Endothelial cell of umbilical vein (primary cell): ENCODE data around the gene CABCOCO1. TPM values are rescaled to one million over a fixed set of nuclear protein-coding genes. Genes with fewer than 3 reads are reported as not detected.

ENCODE experiments used
- BruUV-seq: library from RNA; stranded (reverse); fragments of 400-500 nt; replicated peaks from 2 replicates; lab custom pipeline; 2021; lab: Mats Ljungman, UMichigan
- CTCF ChIA-PET: fragments of 300-600, 350-600 bp; sonication (Branson Sonifier 250); formaldehyde crosslinking; loops from one replicate; lab custom pipeline; 2021; ENCODE audit warnings: antibody characterized with exemption, inconsistent platforms; lab: Charles Lee
- POLR2A ChIA-PET: fragments of 300-600, 350-600 bp; sonication (Branson Sonifier 250); formaldehyde crosslinking; loops from one replicate; lab custom pipeline; 2021; ENCODE audit warnings: antibody characterized with exemption, inconsistent platforms; lab: Charles Lee
- DNase-seq: peaks from one replicate; pipeline ENCODE4 v3.0.0-alpha.2; 2011; ENCODE audit warnings: low read depth, low spot score
- FAIRE-seq: peaks from 2 replicates; lab custom pipeline; 2011; peaks lifted over from hg19 to GRCh38; lab: Jason Lieb, UNC
- H2AFZ ChIP-seq: 2 replicates; pipeline ENCODE4 v1.6.0; 2012; ENCODE audit warnings: low read depth, low read length, control low read depth, inconsistent platforms
- H3K27ac ChIP-seq: 2 replicates; pipeline ENCODE4 v1.5.1; 2011; ENCODE audit warnings: low read depth, mild to moderate bottlenecking, control low read depth, low read length, moderate library complexity; ENCODE audit not compliant: insufficient read depth
- H3K27me3 ChIP-seq, 2 experiments: 2 replicates each; pipeline versions ENCODE4 v1.6.0 to v1.6.1; 2011; ENCODE audit warnings: low read length in 2 of 2, mixed read lengths in 1 of 2; ENCODE audit not compliant: control insufficient read depth in 2 of 2, insufficient read depth in 2 of 2
- H3K36me3 ChIP-seq, 2 experiments: 2 replicates in 1 of 2; 3 replicates in 1 of 2; pipeline ENCODE4 v1.5.1; 2011; ENCODE audit warnings: low read length in 2 of 2, mild to moderate bottlenecking in 1 of 2, moderate library complexity in 1 of 2; ENCODE audit not compliant: control insufficient read depth in 2 of 2, insufficient read depth in 2 of 2; ENCODE audit errors: extremely low read depth in 1 of 2
- H3K4me1 ChIP-seq: 3 replicates; pipeline ENCODE4 v1.5.1; 2011; ENCODE audit warnings: mild to moderate bottlenecking, low read length; ENCODE audit not compliant: control insufficient read depth, insufficient read depth; ENCODE audit errors: extremely low read depth
- H3K4me2 ChIP-seq: 2 replicates; pipeline ENCODE4 v1.6.1; 2011; ENCODE audit warnings: low read length, control low read depth, mixed read lengths; ENCODE audit not compliant: insufficient read depth
- H3K4me3 ChIP-seq, 3 experiments: fragments of 200-600 bp in 1 of 3; sonication (generic), shearing (Covaris generic) in 1 of 3; replicated peaks in 1 of 3; 2 replicates each; pipeline ENCODE4 v1.5.1; 2011 to 2016; ENCODE audit warnings: control low read depth in 3 of 3, low read length in 3 of 3, mild to moderate bottlenecking in 2 of 3, inconsistent platforms in 1 of 3, low read depth in 1 of 3, moderate library complexity in 1 of 3; ENCODE audit not compliant: insufficient read depth in 1 of 3
- H3K79me2 ChIP-seq: 2 replicates; pipeline ENCODE4 v1.6.0; 2012; ENCODE audit warnings: low read length, inconsistent platforms; ENCODE audit not compliant: control insufficient read depth, insufficient read depth
- H3K9ac ChIP-seq: replicated peaks from 2 replicates; pipeline ENCODE3; 2011; ENCODE audit warnings: low read length, control low read depth; ENCODE audit not compliant: insufficient read depth; ENCODE audit errors: extremely low read depth
- H3K9me1 ChIP-seq: replicated peaks from 3 replicates; pipeline ENCODE4 v1.6.0; 2011; ENCODE audit warnings: mild to moderate bottlenecking, low read length; ENCODE audit not compliant: control insufficient read depth, insufficient read depth; ENCODE audit errors: extremely low read depth
- H3K9me3 ChIP-seq: replicated peaks from 2 replicates; pipeline ENCODE4 v1.5.1; 2012; ENCODE audit warnings: low read length, inconsistent platforms; ENCODE audit not compliant: control insufficient read depth, insufficient read depth
- H4K20me1 ChIP-seq: replicated peaks from 2 replicates; pipeline ENCODE3; 2011; ENCODE audit warnings: mild to moderate bottlenecking, low read length; ENCODE audit not compliant: control insufficient read depth, insufficient read depth; ENCODE audit errors: extremely low read depth
- CTCF ChIP-seq, 2 donors: IDR thresholded peaks; 1 replicate in 1 of 2; 2 replicates in 1 of 2; pipeline ENCODE4 v1.5.1; 2011; ENCODE audit warnings: low read length in 2 of 2, mild to moderate bottlenecking in 2 of 2, moderate library complexity in 2 of 2, control low read depth in 1 of 2, inconsistent platforms in 1 of 2, low read depth in 1 of 2; ENCODE audit not compliant: insufficient read depth in 1 of 2; ENCODE audit errors: extremely low read depth in 1 of 2
- FOS ChIP-seq: IDR thresholded peaks from 2 replicates; pipeline ENCODE4 v1.6.1; 2011; ENCODE audit warnings: mild to moderate bottlenecking, low read length, moderate library complexity, borderline replicate concordance; ENCODE audit not compliant: insufficient read depth
- MAX ChIP-seq: IDR thresholded peaks from 2 replicates; pipeline ENCODE4 v1.6.1; 2011; ENCODE audit not compliant: insufficient read depth, insufficient read length
- MYC ChIP-seq: IDR thresholded peaks from one replicate; pipeline ENCODE4 v1.6.1; 2011; ENCODE audit warnings: mild to moderate bottlenecking, low read depth, low read length
- POLR2A ChIP-seq: IDR thresholded peaks from 2 replicates; pipeline ENCODE4 v1.6.1; 2012; ENCODE audit warnings: low read depth, mild to moderate bottlenecking, control low read depth, low read length
- dilution Hi-C: fragments of 300-500 bp; cut with MboI; formaldehyde crosslinking; loops from one replicate; pipeline ENCODE4 v1.15.0; 2019; ENCODE audit warnings: low sequenced_read_pairs; ENCODE audit not compliant: extremely low pct_ligation_motif_present
- intact Hi-C: fragments of 100-400 bp; cut with micrococcal nuclease; formaldehyde crosslinking; loops from one replicate; pipeline ENCODE4 v1.10.0; 2022
- polyA plus RNA-seq, 4 experiments: library from polyadenylated mRNA; depleted of rRNA in 3 of 4; stranded (reverse) in 3 of 4; unstranded in 1 of 4; fragments of >200 nt; gene quantifications; 2 replicates each; pipeline versions ENCODE4 v1.2.1 to v1.2.3, GENCODE V29; 2011 to 2012; ENCODE audit warnings: missing spikeins in 1 of 4
- total RNA-seq: library from RNA; stranded (reverse); gene quantifications from 2 replicates; pipeline ENCODE4 v1.2.3, GENCODE V29; 2021

CABCOCO1 gene
- total and polyA plus RNA-seq, 2 donors (not counting 3 experiments of a cell fraction or from before 2014, with no cell fraction given) = 0.06 to 1.3 TPM

GRCh38 chr10:61776615-61777266, 114.0 kb downstream of the CABCOCO1 start:
- intact Hi-C loops (no loop called here), dilution Hi-C loops (no loop called here)
- BruUV-seq = no TSS peak
- Histone ChIP-seq H2AFZ (no peak overlapping the region), H3K27ac (no peak overlapping the region), H3K4me2 (no peak overlapping the region), H3K79me2 (no peaks in the 10 kb centered on the region), H4K20me1 (no peaks in the 10 kb centered on the region), H3K4me3 (no peak overlapping the region), H3K9ac (no peak overlapping the region), H3K9me3 (no peaks in the 10 kb centered on the region), H3K4me1 (no peaks in the 10 kb centered on the region), H3K9me1 (no peaks in the 10 kb centered on the region), H3K27me3 (no peaks in the 10 kb centered on the region), H3K36me3 (no peaks in the 10 kb centered on the region)
- ChIA-PET POLR2A (no interaction called here), CTCF (interaction anchor here (2.2 kb wide), 1 partner anchor 10 kb away, joined by 5 read pairs; no protein-coding TSS in a partner anchor)
- DNase-seq = no peak
- TF ChIP-seq POLR2A (no peak), MYC (no peak), CTCF (IDR thresholded peaks at IDR 0.05; ENCODE audit: extremely low read depth in 1 of 2, insufficient read depth in 1 of 2, low read depth in 1 of 2, low read length in 2 of 2) (no peak), FOS (no peak), MAX (no peak)
- no peak for FAIRE-seq
